ENCODE data around the gene DND1. TPM values are rescaled to one million over a fixed set of nuclear protein-coding genes. Genes with fewer than 3 reads are reported as not detected.
"Not testable (repeated sequence)": the region's sequence is repeated elsewhere in the genome, so short reads cannot be mapped to it uniquely, and the experiment has no call there.

The DND1 gene
- total RNA-seq, 1 donor from 2014 or later: 1.7 TPM

- Mint-ChIP-seq H3K4me1 (ENCODE audit: low read depth, unreplicated experiment) (peaks cover 9% of the 10 kb centered on the region), H3K27me3 (ENCODE audit: low read depth, unreplicated experiment) (no peaks in the 10 kb centered on the region), H3K9me3 (ENCODE audit: unreplicated experiment) (no peaks in the 10 kb centered on the region), H3K27ac (ENCODE audit: unreplicated experiment) (no peak overlapping the region), H3K4me3 (ENCODE audit: unreplicated experiment) (no peak overlapping the region), H3K36me3 (ENCODE audit: low read depth, unreplicated experiment) (peaks cover 11% of the 10 kb centered on the region)
- H4K20me1 ChIP-seq (ENCODE audit: insufficient read depth, low read length): peaks cover 6% of the 10 kb centered on the region
- no peak overlapping the region for H2AFZ ChIP-seq (ENCODE audit: low read depth, low read length)
- DNase-seq (ENCODE audit: low read depth) (no peak), FAIRE-seq (no peak)
- H3K4me3 ChIP-seq (ENCODE audit: insufficient read depth, low read depth, low read length): no peak overlapping the region
- H3K4me1 ChIP-seq (ENCODE audit: insufficient read depth, low read length): peaks cover 12% of the 10 kb centered on the region
- TF ChIP-seq EZH2 (IDR thresholded peaks at IDR 0.05; ENCODE audit: insufficient read depth, low read length) (no peak), CTCF (IDR thresholded peaks at IDR 0.05; ENCODE audit: insufficient read depth, low read depth, low read length) (no peak)
- H3K9ac ChIP-seq (ENCODE audit: low read length): no peak overlapping the region
- no peaks in the 10 kb centered on the region for H3K9me3 ChIP-seq (ENCODE audit: insufficient read depth, low read depth, low read length)
- H3K36me3 ChIP-seq (ENCODE audit: insufficient read depth, low read length): peaks cover 6% of the 10 kb centered on the region
- H3K27me3 ChIP-seq (ENCODE audit: insufficient read depth, low read length): no peaks in the 10 kb centered on the region
- no peak overlapping the region for H3K4me2 ChIP-seq (ENCODE audit: low read length)
- no peak overlapping the region for H3K27ac ChIP-seq (ENCODE audit: low read depth, low read length)
- peaks cover 32% of the 10 kb centered on the region for H3K79me2 ChIP-seq (ENCODE audit: insufficient read depth, low read length)
Observed at GRCh38 chr5:140641716-140642115, 31.7 kb downstream of the DND1 start.

- Mint-ChIP-seq H3K4me3 (ENCODE audit: unreplicated experiment) (peak within 1 kb of the TSS; percentile 88), H3K27me3 (ENCODE audit: low read depth, unreplicated experiment) (no peaks in the 10 kb centered on the region), H3K36me3 (ENCODE audit: low read depth, unreplicated experiment) (peaks cover 11% of the 10 kb centered on the region), H3K4me1 (ENCODE audit: low read depth, unreplicated experiment) (peaks cover 6% of the 10 kb centered on the region), H3K27ac (ENCODE audit: unreplicated experiment) (peak within 1 kb of the TSS; percentile 71), H3K9me3 (ENCODE audit: unreplicated experiment) (no peaks in the 10 kb centered on the region)
- Histone ChIP-seq H3K36me3 (ENCODE audit: insufficient read depth, low read length) (peaks cover 4% of the 10 kb centered on the region), H3K27ac (ENCODE audit: low read depth, low read length) (peak within 1 kb of the TSS; percentile 44), H3K79me2 (ENCODE audit: insufficient read depth, low read length) (peaks cover 10% of the 10 kb centered on the region), H3K4me2 (ENCODE audit: low read length) (peak within 1 kb of the TSS; percentile 95), H3K4me3 (ENCODE audit: insufficient read depth, low read depth, low read length) (peak within 1 kb of the TSS; percentile 68), H3K9ac (ENCODE audit: low read length) (peak within 1 kb of the TSS; percentile 78), H3K4me1 (ENCODE audit: insufficient read depth, low read length) (peaks cover 8% of the 10 kb centered on the region), H4K20me1 (ENCODE audit: insufficient read depth, low read length) (peaks cover 6% of the 10 kb centered on the region), H3K27me3 (ENCODE audit: insufficient read depth, low read length) (no peaks in the 10 kb centered on the region), H2AFZ (ENCODE audit: low read depth, low read length) (peak within 1 kb of the TSS; percentile 85), H3K9me3 (ENCODE audit: insufficient read depth, low read depth, low read length) (no peaks in the 10 kb centered on the region)
- TF ChIP-seq CTCF (IDR thresholded peaks at IDR 0.05; ENCODE audit: insufficient read depth, low read depth, low read length) (peak; percentile 34), EZH2 (IDR thresholded peaks at IDR 0.05; ENCODE audit: insufficient read depth, low read length) (no peak)
- FAIRE-seq (no peak), DNase-seq (ENCODE audit: low read depth) (peak; percentile 79)
Observed at GRCh38 chr5:140639148-140639981, 34.0 kb downstream of the DND1 start, which contains the start of gene TMCO6. TMCO6 (plus strand) TSS chr5:140639451; CDS start chr5:140639528, 77 bp downstream.

- Histone ChIP-seq H3K4me3 (ENCODE audit: insufficient read depth, low read depth, low read length) (peak overlapping the region; percentile 55), H3K4me2 (ENCODE audit: low read length) (peak overlapping the region; percentile 95), H2AFZ (ENCODE audit: low read depth, low read length) (peak overlapping the region; percentile 73), H3K9ac (ENCODE audit: low read length) (peak overlapping the region; percentile 53), H3K79me2 (ENCODE audit: insufficient read depth, low read length) (peaks cover 10% of the 10 kb centered on the region), H3K27ac (ENCODE audit: low read depth, low read length) (peak overlapping the region; percentile 12)
- not testable (repeated sequence) for H3K36me3 ChIP-seq (ENCODE audit: insufficient read depth, low read length); H3K4me1 ChIP-seq (ENCODE audit: insufficient read depth, low read length); H3K4me1 Mint-ChIP-seq (ENCODE audit: low read depth, unreplicated experiment); H3K9me3 ChIP-seq (ENCODE audit: insufficient read depth, low read depth, low read length); H4K20me1 ChIP-seq (ENCODE audit: insufficient read depth, low read length); H3K9me3 Mint-ChIP-seq (ENCODE audit: unreplicated experiment); H3K27me3 Mint-ChIP-seq (ENCODE audit: low read depth, unreplicated experiment); FAIRE-seq; H3K27me3 ChIP-seq (ENCODE audit: insufficient read depth, low read length); DNase-seq (ENCODE audit: low read depth)
- peak overlapping the region; percentile 88 for H3K4me3 Mint-ChIP-seq (ENCODE audit: unreplicated experiment)
- peak overlapping the region; percentile 71 for H3K27ac Mint-ChIP-seq (ENCODE audit: unreplicated experiment)
- peaks cover 11% of the 10 kb centered on the region for H3K36me3 Mint-ChIP-seq (ENCODE audit: low read depth, unreplicated experiment)
Observed at GRCh38 chr5:140638898-140639147, 34.6 kb downstream of the DND1 start.
